ENCODE results near the gene MAD2L2.

- TF ChIP-seq CTCF (IDR thresholded peaks at IDR 0.05) (no peak), POLR2A (IDR thresholded peaks at IDR 0.05) (no peak)
Observed at GRCh38 chr1:11713095-11713494, 32.1 kb upstream of the MAD2L2 start.
